Measurements from ENCODE around the gene CNOT1. TPM values are rescaled to one million over a fixed set of nuclear protein-coding genes. Genes with fewer than 3 reads are reported as not detected.

The CNOT1 gene
- total RNA-seq, 1 experiment from 2014 or later: 230 TPM

GRCh38 chr16:58471209-58471975, 158.2 kb downstream of the CNOT1 start:
- Histone ChIP-seq H4K20me1 (ENCODE audit: insufficient read depth) (no peaks in the 10 kb centered on the region), H3K9me2 (ENCODE audit: insufficient read depth) (no peaks in the 10 kb centered on the region), H3K79me2 (ENCODE audit: insufficient read depth, low read length) (no peaks in the 10 kb centered on the region), H3K4me3 (replicated peaks in 1 of 2; ENCODE audit: low read depth in 1 of 2, low read length in 2 of 2) (no peak overlapping the region), H3K4me2 (ENCODE audit: low read length) (no peak overlapping the region), H3K9ac (ENCODE audit: low read length) (no peak overlapping the region), H3K9me3 (ENCODE audit: control insufficient read depth in 1 of 2, insufficient read depth in 1 of 2, low read depth in 1 of 2, low read length in 2 of 2) (no peaks in the 10 kb centered on the region), H3K4me1 (ENCODE audit: control insufficient read depth in 1 of 2, insufficient read depth in 2 of 2, low read length in 2 of 2) (no peaks in the 10 kb centered on the region), H2AFZ (ENCODE audit: low read depth, low read length, poor library complexity, severe bottlenecking) (no peak overlapping the region), H3K36me3 (ENCODE audit: control insufficient read depth in 1 of 2, insufficient read depth in 2 of 2, low read length in 2 of 2) (no peaks in the 10 kb centered on the region), H3K27me3 (ENCODE audit: insufficient read depth, low read length) (no peaks in the 10 kb centered on the region), H3K27ac (ENCODE audit: low read depth, low read length) (no peak overlapping the region)
- ChIA-PET CTCF (interaction anchor here (1.0 kb wide), 1 partner anchor 135 kb away, joined by 4 read pairs; no protein-coding TSS in a partner anchor), RAD21 (ENCODE audit: low non-redundant PET in 1 of 2, low total read pairs in 2 of 2, uncharacterized antibody in 2 of 2, unreplicated experiment in 2 of 2) (interaction anchor here in 1 of 2 experiments (0.7 kb wide), 1 partner anchor 190 kb away, joined by 4 read pairs; no protein-coding TSS in a partner anchor), POLR2A (no interaction called here)
- no TSS peak for BruUV-seq (replicated peaks)
- TF ChIP-seq EZH2phosphoT487 (IDR thresholded peaks at IDR 0.05; ENCODE audit: borderline replicate concordance) (no peak), CEBPB (IDR thresholded peaks at IDR 0.05; ENCODE audit: low read depth) (no peak), POLR2AphosphoS5 (IDR thresholded peaks at IDR 0.05; ENCODE audit: low read depth, low read length) (no peak), SP1 (IDR thresholded peaks at IDR 0.05; ENCODE audit: low read depth) (no peak), CBX3 (IDR thresholded peaks at IDR 0.05; ENCODE audit: low read depth) (no peak), EGR1 (IDR thresholded peaks at IDR 0.05; ENCODE audit: low read depth) (no peak), EZH2 (IDR thresholded peaks at IDR 0.05) (no peak), YY1 (IDR thresholded peaks at IDR 0.05; ENCODE audit: extremely low read depth, insufficient replicate concordance, low read depth, low read length) (no peak), ATF3 (IDR thresholded peaks at IDR 0.05) (no peak), SRF (IDR thresholded peaks at IDR 0.05; ENCODE audit: low read depth) (no peak), FOSL1 (IDR thresholded peaks at IDR 0.05; ENCODE audit: low read depth) (no peak), ZNF274 (IDR thresholded peaks at IDR 0.05; ENCODE audit: low read depth, low read length) (no peak)
- ATAC-seq (no peak), DNase-seq (ENCODE audit: low read depth, low spot score) (no peak)
- intact Hi-C loops (cut with micrococcal nuclease): no loop called here

Other genes with a start within 250 kb of the CNOT1 start
- 12.1 TPM for gene GINS3, start 237.4 kb downstream of the CNOT1 start, total RNA-seq (2021; ENCODE audit: unreplicated experiment)
- 8.6 TPM for gene NDRG4, start 129.7 kb downstream of the CNOT1 start, total RNA-seq (2021; ENCODE audit: unreplicated experiment)
- 26.6 TPM for gene SETD6, start 114.3 kb downstream of the CNOT1 start, total RNA-seq (2021; ENCODE audit: unreplicated experiment)
- 9.8 TPM for gene SLC38A7, start 54.9 kb upstream of the CNOT1 start, total RNA-seq (2021; ENCODE audit: unreplicated experiment)
- gene GOT2, start 104.5 kb upstream of the CNOT1 start, total RNA-seq (2021; ENCODE audit: unreplicated experiment): 135 TPM

Data from HCT116 (cell line).